Neural progenitor cell (in vitro differentiated cells): ENCODE results near the gene BOC.

ENCODE experiments used
- EZH2 ChIP-seq: fragments of 200-600 bp; sonication (generic); IDR thresholded peaks from 2 replicates; pipeline ENCODE4 v1.6.1; 2017; ENCODE audit warnings: antibody characterized with exemption, mild to moderate bottlenecking, moderate library complexity
- EZH2phosphoT487 ChIP-seq: fragments of 200-600 bp; sonication (generic); IDR thresholded peaks from 2 replicates; pipeline ENCODE4 v1.6.1; 2017; ENCODE audit warnings: antibody characterized with exemption
- TF ChIP-seq, protein P1 (sequence below): fragments of 200-600 bp; sonication (generic); IDR thresholded peaks from 2 replicates; pipeline ENCODE4 v1.5.1; 2017; ENCODE audit warnings: antibody characterized with exemption, mild to moderate bottlenecking

DNA sequence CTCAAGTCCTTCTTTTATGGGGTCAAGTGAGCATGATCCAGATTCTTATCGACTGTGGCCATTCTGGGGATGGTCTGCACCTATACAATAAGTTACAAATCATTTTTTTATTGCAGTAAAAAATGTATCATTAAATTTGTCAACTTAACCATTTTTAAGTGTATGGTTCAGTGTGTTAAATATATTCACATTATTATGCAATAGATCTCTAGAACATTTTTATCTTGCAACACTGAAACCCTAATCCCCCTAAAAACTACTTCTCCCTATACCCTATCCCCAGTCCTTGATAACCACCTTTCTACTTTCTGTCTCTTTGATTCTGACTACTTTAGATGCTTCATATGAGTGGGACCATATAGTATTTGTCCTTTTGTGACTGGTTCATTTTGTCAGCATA, 10.4 kb upstream of the BOC start:
- TF ChIP-seq, protein P1, sequence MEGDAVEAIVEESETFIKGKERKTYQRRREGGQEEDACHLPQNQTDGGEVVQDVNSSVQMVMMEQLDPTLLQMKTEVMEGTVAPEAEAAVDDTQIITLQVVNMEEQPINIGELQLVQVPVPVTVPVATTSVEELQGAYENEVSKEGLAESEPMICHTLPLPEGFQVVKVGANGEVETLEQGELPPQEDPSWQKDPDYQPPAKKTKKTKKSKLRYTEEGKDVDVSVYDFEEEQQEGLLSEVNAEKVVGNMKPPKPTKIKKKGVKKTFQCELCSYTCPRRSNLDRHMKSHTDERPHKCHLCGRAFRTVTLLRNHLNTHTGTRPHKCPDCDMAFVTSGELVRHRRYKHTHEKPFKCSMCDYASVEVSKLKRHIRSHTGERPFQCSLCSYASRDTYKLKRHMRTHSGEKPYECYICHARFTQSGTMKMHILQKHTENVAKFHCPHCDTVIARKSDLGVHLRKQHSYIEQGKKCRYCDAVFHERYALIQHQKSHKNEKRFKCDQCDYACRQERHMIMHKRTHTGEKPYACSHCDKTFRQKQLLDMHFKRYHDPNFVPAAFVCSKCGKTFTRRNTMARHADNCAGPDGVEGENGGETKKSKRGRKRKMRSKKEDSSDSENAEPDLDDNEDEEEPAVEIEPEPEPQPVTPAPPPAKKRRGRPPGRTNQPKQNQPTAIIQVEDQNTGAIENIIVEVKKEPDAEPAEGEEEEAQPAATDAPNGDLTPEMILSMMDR = no peak
- TF ChIP-seq EZH2 (no peak), EZH2phosphoT487 (no peak)
